Upper lobe of left lung (tissue), 4 donors: Measurements from ENCODE around the gene CLTCL1.

Source experiments
- CTCF ChIP-seq, 6 experiments: fragments of 450-650 bp in 4 of 6; fragments of 200-600 bp in 2 of 6; sonication (generic) in 2 of 6; IDR thresholded peaks; one replicate each; pipeline ENCODE4 v1.5.1; 2016 to 2019; ENCODE audit warnings: antibody characterized with exemption in 6 of 6
- POLR2A ChIP-seq, 4 donors: fragments of 450-650 bp; IDR thresholded peaks; one replicate each; pipeline ENCODE4 v1.5.1; 2016 to 2017; ENCODE audit warnings: antibody characterized with exemption in 4 of 4, mild to moderate bottlenecking in 2 of 4

GRCh38 chr22:19150482-19151328 is 140.8 kb downstream of the CLTCL1 start:
- TF ChIP-seq CTCF (IDR thresholded peaks at IDR 0.05) (no peak), POLR2A (IDR thresholded peaks at IDR 0.05) (no peak)
